Calu3 (cell line): ENCODE data around the gene EEPD1. TPM values are rescaled to one million over a fixed set of nuclear protein-coding genes. Genes with fewer than 3 reads are reported as not detected.

Experiments
- BruUV-seq: library from RNA; stranded (reverse); fragments of 400-500 nt; replicated peaks from 2 replicates; lab custom pipeline; 2021; lab: Mats Ljungman, UMichigan
- CTCF ChIA-PET: fragments of 300-600 bp; sonication (Branson Sonifier 250); formaldehyde crosslinking; loops from one replicate; lab custom pipeline; 2022; ENCODE audit warnings: antibody characterized with exemption; lab: Charles Lee
- DNase-seq: peaks from one replicate; pipeline ENCODE4 v3.0.0; 2022
- H3K27ac Mint-ChIP-seq: one replicate; pipeline ENCODE4 v1.8.0; 2022; ENCODE audit warnings: mixed read lengths; ENCODE audit not compliant: unreplicated experiment
- H3K27me3 Mint-ChIP-seq: one replicate; pipeline ENCODE4 v1.8.0; 2022; ENCODE audit warnings: mixed read lengths; ENCODE audit not compliant: unreplicated experiment
- H3K36me3 Mint-ChIP-seq: one replicate; pipeline ENCODE4 v1.8.0; 2022; ENCODE audit warnings: mild to moderate bottlenecking, moderate library complexity, mixed read lengths; ENCODE audit not compliant: insufficient read depth, unreplicated experiment
- H3K4me1 Mint-ChIP-seq: one replicate; pipeline ENCODE4 v1.8.0; 2022; ENCODE audit warnings: mild to moderate bottlenecking, low read depth, mixed read lengths; ENCODE audit not compliant: unreplicated experiment
- H3K4me3 Mint-ChIP-seq: one replicate; pipeline ENCODE4 v1.8.0; 2022; ENCODE audit warnings: mild to moderate bottlenecking, low read depth, moderate library complexity, mixed read lengths; ENCODE audit not compliant: unreplicated experiment
- H3K9me3 Mint-ChIP-seq: one replicate; pipeline ENCODE4 v1.8.0; 2022; ENCODE audit warnings: low read depth, mixed read lengths; ENCODE audit not compliant: unreplicated experiment
- intact Hi-C: fragments of 100-400 bp; cut with micrococcal nuclease; formaldehyde crosslinking; loops from one replicate; pipeline ENCODE4 v1.10.0; 2022; ENCODE audit not compliant: unreplicated experiment
- total RNA-seq: library from RNA; stranded (reverse); gene quantifications from 2 replicates; pipeline ENCODE4 v1.2.3, GENCODE V29; 2022
- TF ChIP-seq, protein P1 (sequence below): fragments of 200-600 bp; IDR thresholded peaks from one replicate; pipeline ENCODE4 v1.8.0; 2022; ENCODE audit warnings: antibody characterized with exemption; ENCODE audit not compliant: unreplicated experiment

EEPD1 gene
- total RNA-seq, 1 experiment from 2014 or later: 48.8 TPM

DNA sequence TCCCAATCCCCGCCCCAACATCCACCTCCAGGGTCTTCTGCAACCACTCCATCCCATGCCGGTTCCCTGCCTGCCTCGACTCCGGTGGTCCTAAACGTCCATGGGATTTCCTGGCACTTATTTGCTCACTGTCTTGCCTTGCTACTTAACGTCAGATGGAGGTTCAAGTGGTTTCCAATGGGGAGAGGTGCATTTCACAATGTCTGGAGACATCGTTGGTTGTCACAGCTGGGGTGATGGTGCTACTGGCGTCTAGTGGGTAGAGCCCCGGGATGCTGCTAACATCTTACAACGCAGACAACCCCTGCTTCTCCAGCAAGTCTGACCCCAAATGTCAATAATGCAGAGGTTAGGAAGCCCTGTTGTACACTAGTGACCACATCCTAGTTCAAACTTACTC, 153.7 kb downstream of the EEPD1 start:
- Mint-ChIP-seq H3K4me1 (peaks cover 25% of the 10 kb centered on the region), H3K27me3 (no peaks in the 10 kb centered on the region), H3K4me3 (no peak overlapping the region), H3K27ac (no peak overlapping the region), H3K9me3 (no peaks in the 10 kb centered on the region), H3K36me3 (peaks cover 23% of the 10 kb centered on the region)
- DNase-seq: no peak
- intact Hi-C loops: no loop called here
- CTCF ChIA-PET: no interaction called here
- BruUV-seq: no TSS peak
- TF ChIP-seq, protein P1, sequence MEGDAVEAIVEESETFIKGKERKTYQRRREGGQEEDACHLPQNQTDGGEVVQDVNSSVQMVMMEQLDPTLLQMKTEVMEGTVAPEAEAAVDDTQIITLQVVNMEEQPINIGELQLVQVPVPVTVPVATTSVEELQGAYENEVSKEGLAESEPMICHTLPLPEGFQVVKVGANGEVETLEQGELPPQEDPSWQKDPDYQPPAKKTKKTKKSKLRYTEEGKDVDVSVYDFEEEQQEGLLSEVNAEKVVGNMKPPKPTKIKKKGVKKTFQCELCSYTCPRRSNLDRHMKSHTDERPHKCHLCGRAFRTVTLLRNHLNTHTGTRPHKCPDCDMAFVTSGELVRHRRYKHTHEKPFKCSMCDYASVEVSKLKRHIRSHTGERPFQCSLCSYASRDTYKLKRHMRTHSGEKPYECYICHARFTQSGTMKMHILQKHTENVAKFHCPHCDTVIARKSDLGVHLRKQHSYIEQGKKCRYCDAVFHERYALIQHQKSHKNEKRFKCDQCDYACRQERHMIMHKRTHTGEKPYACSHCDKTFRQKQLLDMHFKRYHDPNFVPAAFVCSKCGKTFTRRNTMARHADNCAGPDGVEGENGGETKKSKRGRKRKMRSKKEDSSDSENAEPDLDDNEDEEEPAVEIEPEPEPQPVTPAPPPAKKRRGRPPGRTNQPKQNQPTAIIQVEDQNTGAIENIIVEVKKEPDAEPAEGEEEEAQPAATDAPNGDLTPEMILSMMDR: no peak

DNA sequence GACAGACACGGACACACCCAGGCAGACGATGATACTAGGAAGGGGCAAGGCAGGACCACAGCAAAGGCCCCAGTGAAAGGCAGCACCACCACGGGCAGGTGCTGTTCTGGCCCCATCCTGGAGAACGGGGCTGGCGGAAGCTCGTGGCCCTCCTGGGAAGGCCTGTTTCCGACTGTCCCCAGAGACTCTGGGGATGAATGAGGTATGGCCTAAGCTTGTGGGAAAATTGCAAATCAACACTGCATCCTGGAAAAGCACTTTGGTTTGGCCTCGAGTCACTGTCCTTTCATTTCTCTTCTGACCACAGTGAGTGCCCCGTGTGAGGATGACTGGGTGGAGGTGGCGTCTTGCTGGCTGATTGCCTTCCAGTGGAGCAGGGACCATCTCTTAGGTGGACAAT, 155.0 kb downstream of the EEPD1 start:
- TF ChIP-seq, protein P1: no peak
- Mint-ChIP-seq H3K27ac (no peak overlapping the region), H3K4me3 (no peak overlapping the region), H3K36me3 (peaks cover 17% of the 10 kb centered on the region), H3K27me3 (no peaks in the 10 kb centered on the region), H3K4me1 (peaks cover 23% of the 10 kb centered on the region), H3K9me3 (no peaks in the 10 kb centered on the region)
- intact Hi-C loops: no loop called here
- no peak for DNase-seq
- BruUV-seq: no TSS peak
- CTCF ChIA-PET: interaction anchor here (0.7 kb wide), 1 partner anchor 191 kb away, joined by 4 read pairs; no protein-coding TSS in a partner anchor

DNA sequence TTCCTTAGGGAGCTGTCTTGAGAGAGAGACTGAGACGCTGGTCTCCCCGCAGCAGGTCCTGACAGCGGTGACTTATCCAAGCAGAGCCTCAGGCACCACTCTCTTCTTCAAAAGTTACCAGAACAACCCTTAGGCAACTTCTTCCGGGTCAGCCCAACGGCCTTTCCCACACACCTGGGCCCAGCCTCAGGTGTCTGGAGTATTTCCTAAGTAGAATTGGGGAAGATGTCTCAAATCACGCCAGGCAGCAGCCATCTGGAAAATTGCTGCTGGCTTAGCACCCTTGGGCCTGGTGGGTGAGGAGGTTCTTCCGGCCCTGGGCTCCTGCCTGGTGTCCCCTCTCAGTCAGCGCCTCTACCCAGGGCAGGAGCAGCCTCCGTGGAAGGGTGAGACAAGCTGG, 156.2 kb downstream of the EEPD1 start:
- Mint-ChIP-seq H3K4me1 (peaks cover 11% of the 10 kb centered on the region), H3K4me3 (no peak overlapping the region), H3K36me3 (peaks cover 5% of the 10 kb centered on the region), H3K27me3 (no peaks in the 10 kb centered on the region), H3K9me3 (no peaks in the 10 kb centered on the region), H3K27ac (no peak overlapping the region)
- TF ChIP-seq, protein P1: no peak
- no TSS peak for BruUV-seq
- intact Hi-C loops: no loop called here
- CTCF ChIA-PET: interaction anchor here (0.6 to 1.4 kb wide), 2 partner anchors 9 to 116 kb away, joined by 4 to 5 read pairs; no protein-coding TSS in a partner anchor
- no peak for DNase-seq

DNA sequence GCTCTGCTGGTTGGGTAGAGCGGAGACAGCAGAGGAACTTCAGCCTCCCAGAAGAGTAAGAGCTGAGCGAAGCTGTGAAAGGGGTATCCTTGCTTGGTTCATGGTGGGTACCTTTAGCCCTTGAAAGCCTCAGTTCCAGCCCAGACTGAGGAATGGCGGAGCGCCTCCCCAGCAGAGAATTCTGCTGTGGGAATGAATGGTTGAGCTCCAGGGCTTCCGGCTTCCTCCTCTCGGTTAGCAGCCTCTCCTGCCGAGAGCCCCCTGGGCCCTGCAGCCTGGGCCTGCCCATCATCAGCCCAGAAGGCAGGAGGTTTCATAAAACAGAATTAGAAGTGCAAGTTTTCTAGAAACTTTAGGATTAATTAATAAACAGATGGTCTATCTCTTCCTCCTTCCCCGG, 156.7 kb downstream of the EEPD1 start:
- no peak overlapping the region for H3K4me3 Mint-ChIP-seq
- H3K4me1 Mint-ChIP-seq: peaks cover 9% of the 10 kb centered on the region
- intact Hi-C loops: no loop called here
- no peaks in the 10 kb centered on the region for H3K27me3 Mint-ChIP-seq
- no peak overlapping the region for H3K27ac Mint-ChIP-seq
- peaks cover 5% of the 10 kb centered on the region for H3K36me3 Mint-ChIP-seq
- DNase-seq: no peak
- CTCF ChIA-PET: interaction anchor here (0.6 to 1.4 kb wide), 2 partner anchors 9 to 116 kb away, joined by 4 to 5 read pairs; no protein-coding TSS in a partner anchor
- TF ChIP-seq, protein P1: no peak
- no peaks in the 10 kb centered on the region for H3K9me3 Mint-ChIP-seq
- no TSS peak for BruUV-seq
